ENCODE measurements around the gene PPIF. TPM values are rescaled to one million over a fixed set of nuclear protein-coding genes. Genes with fewer than 3 reads are reported as not detected.

PPIF gene
- total and polyA plus RNA-seq, 2 of the 13 experiments (the other 11 are each of a cell fraction or from before 2014, with no cell fraction given), result 147 to 157 TPM

- TF ChIP-seq ZFP37 (CRISPR knock-in tag; IDR thresholded peaks at IDR 0.05; ENCODE audit: borderline replicate concordance) (no peak), ATAD3A (CRISPR knock-in tag; IDR thresholded peaks at IDR 0.05) (no peak), ZNF770 (CRISPR knock-in tag; IDR thresholded peaks at IDR 0.05) (no peak), HDAC6 (IDR thresholded peaks at IDR 0.05; ENCODE audit: low read depth, low read length) (no peak), TEAD3 (CRISPR knock-in tag; optimal IDR thresholded peaks at IDR 0.05; ENCODE audit: borderline replicate concordance) (peak; percentile 75), WIZ (CRISPR knock-in tag; IDR thresholded peaks at IDR 0.05) (no peak), SP140L (CRISPR knock-in tag; IDR thresholded peaks at IDR 0.05; ENCODE audit: borderline replicate concordance) (no peak), ERF (CRISPR knock-in tag; IDR thresholded peaks at IDR 0.05) (peak; percentile 59; the same call in 1 of the 2 replicates), ZNF335 (CRISPR knock-in tag; IDR thresholded peaks at IDR 0.05) (no peak), KLF12 (CRISPR knock-in tag; IDR thresholded peaks at IDR 0.05; ENCODE audit: borderline replicate concordance) (no peak), HMGXB3 (CRISPR knock-in tag; IDR thresholded peaks at IDR 0.05; ENCODE audit: borderline replicate concordance) (no peak), ZNF557 (CRISPR knock-in tag; IDR thresholded peaks at IDR 0.05) (no peak), TBL1XR1 (IDR thresholded peaks at IDR 0.05; ENCODE audit: borderline replicate concordance, low read length, partially characterized antibody) (no peak), RNF219 (CRISPR knock-in tag; IDR thresholded peaks at IDR 0.05) (no peak), NAIF1 (CRISPR knock-in tag; IDR thresholded peaks at IDR 0.05; ENCODE audit: borderline replicate concordance) (no peak), ZNF672 (CRISPR knock-in tag; IDR thresholded peaks at IDR 0.05) (no peak), MLLT10 (CRISPR knock-in tag; IDR thresholded peaks at IDR 0.05) (no peak), MATR3 (CRISPR knock-in tag; IDR thresholded peaks at IDR 0.05) (no peak), PBX3 (CRISPR knock-in tag; IDR thresholded peaks at IDR 0.05; ENCODE audit: borderline replicate concordance) (no peak), ZBTB8A (CRISPR knock-in tag; IDR thresholded peaks at IDR 0.05; ENCODE audit: borderline replicate concordance, low read depth) (no peak)
Measured at GRCh38 chr10:79374312-79375191, 27.3 kb downstream of the PPIF start (continued).

Measured in HepG2 (cell line).